ENCODE results near the gene CTSO.

GRCh38 chr4:155878611-155879010 lies 75.1 kb downstream of the CTSO start:
- TF ChIP-seq CTCF (IDR thresholded peaks at IDR 0.05 in 2 of 3, conservative IDR thresholded peaks at IDR 0.05 in 1 of 3; ENCODE audit: borderline replicate concordance in 1 of 3, insufficient read depth in 1 of 3, low read depth in 2 of 3, low read length in 2 of 3) (no peak), YY1 (IDR thresholded peaks at IDR 0.05; ENCODE audit: extremely low read depth, insufficient replicate concordance, low read depth, low read length) (no peak), EZH2 (IDR thresholded peaks at IDR 0.05) (no peak), POLR2AphosphoS5 (IDR thresholded peaks at IDR 0.05; ENCODE audit: low read depth, low read length) (no peak), ELF1 (IDR thresholded peaks at IDR 0.05; ENCODE audit: borderline replicate concordance, low read depth) (no peak), ZNF274 (IDR thresholded peaks at IDR 0.05; ENCODE audit: low read depth, low read length) (no peak), POLR2A (IDR thresholded peaks at IDR 0.05; ENCODE audit: borderline replicate concordance, extremely low read depth, insufficient read depth, insufficient read length) (no peak), MAX (IDR thresholded peaks at IDR 0.05) (no peak), SP1 (IDR thresholded peaks at IDR 0.05; ENCODE audit: low read depth) (no peak)

Data from HCT116 (cell line).